ENCODE results near the gene ABHD1.
"Not testable (repeated sequence)": the region's sequence is repeated elsewhere in the genome, so short reads cannot be mapped to it uniquely, and the experiment has no call there.

The ABHD1 gene

DNA sequence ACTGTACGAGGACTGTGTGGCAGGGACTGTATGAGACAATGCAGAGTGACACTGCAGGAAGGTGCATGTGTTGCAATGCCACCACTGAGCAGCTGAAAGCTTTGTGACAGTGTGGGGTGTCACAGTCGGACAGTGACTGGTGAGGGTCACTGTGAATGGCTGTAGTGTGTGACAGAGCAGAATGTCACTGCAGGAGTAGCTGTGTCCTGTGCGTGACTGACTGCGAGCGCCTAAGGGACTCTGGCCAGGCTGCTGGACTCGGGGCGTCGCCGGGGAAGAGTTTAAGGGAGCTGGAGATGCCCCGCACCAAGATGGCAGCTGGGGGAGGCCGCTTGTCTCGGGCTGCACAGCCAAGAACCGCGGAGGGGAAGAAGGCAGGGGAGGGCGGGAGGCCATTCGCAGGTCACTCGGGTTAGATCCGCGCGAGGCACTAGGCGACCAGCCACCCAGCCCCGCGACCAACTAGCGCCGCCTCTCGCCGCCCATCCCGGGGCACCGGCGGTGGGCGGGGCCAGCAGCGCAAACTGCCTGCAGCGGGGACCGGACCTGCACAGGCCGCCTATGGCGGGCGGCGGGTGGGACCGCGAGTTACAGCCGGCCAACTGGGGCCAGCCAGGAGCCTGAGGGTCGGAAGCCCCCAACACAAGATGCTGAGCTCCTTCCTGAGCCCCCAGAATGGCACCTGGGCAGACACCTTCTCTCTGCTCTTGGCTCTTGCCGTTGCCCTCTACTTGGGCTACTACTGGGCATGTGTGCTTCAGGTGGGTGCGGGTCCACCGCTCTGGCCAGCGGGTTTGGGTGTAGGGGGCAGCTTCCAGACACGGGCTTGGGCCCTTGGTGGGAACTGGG, at the start of gene ABHD1:
Gene ABHD1 (plus strand): TSS at position 514 of the 849 bp plus-strand sequence. CDS start 134 bp downstream, at position 648.
- H3K4me1 ChIP-seq (ENCODE audit: control insufficient read depth, insufficient read depth, low read length): peaks cover 10% of the 10 kb centered on the region
- H3K27ac ChIP-seq (ENCODE audit: low read depth, low read length): no peak within 1 kb of the TSS
- peak within 1 kb of the TSS; percentile 45 for H3K9ac ChIP-seq (ENCODE audit: low read length)
- H3K27me3 ChIP-seq (ENCODE audit: control insufficient read depth, insufficient read depth, low read length): peaks cover 61% of the 10 kb centered on the region
- H3K4me3 ChIP-seq (ENCODE audit: low read depth, low read length): peak within 1 kb of the TSS; percentile 70
- H3K9me3 ChIP-seq (ENCODE audit: control insufficient read depth, insufficient read depth, low read depth, low read length): no peaks in the 10 kb centered on the region
- H3K36me3 ChIP-seq (ENCODE audit: control insufficient read depth, insufficient read depth, low read length): no peaks in the 10 kb centered on the region

DNA sequence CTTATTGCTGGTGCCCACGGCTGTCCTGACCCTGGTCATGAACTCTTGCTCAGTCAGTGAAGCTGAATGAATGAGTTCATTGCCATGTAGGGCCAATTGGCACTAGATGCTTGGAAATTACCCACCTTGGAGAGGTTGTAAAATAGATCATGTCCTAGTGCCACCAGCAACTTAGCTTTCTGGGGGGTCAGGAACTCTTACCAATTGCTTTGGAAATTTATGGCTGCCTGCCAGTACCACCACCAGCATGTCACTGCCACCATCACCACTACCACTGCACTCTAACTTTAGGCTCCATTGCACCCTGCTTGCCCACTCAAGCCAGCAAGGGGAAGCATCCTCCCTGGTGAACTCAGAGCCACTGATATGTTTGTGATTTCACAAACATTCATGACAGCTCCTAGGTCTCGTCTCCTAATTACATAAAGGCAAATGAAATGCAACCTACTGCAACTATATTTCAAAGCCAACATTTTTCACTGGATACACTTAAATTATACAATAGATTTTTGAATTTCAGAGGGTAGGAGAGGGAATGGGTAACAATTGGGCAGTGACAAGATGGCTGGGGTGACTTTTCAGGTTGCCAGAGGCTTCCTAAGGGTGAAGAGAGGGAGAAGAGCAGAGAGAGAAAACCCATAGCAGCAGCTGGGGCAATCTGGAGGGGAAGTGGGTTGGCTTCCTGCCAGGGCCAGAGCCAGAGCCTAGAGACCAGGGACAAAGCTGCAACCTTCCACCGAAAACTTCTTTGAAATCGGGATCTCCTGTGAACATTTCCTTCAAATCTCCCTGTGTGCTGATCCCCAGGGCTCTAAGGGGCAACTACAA, 48.7 kb upstream of the ABHD1 start:
- Histone ChIP-seq H3K9ac (ENCODE audit: low read length) (no peak overlapping the region), H3K4me3 (ENCODE audit: low read depth, low read length) (no peak overlapping the region), H3K4me1 (ENCODE audit: control insufficient read depth, insufficient read depth, low read length) (peaks cover 22% of the 10 kb centered on the region), H3K9me3 (ENCODE audit: control insufficient read depth, insufficient read depth, low read depth, low read length) (no peaks in the 10 kb centered on the region), H3K27ac (ENCODE audit: low read depth, low read length) (no peak overlapping the region), H3K36me3 (ENCODE audit: control insufficient read depth, insufficient read depth, low read length) (peaks cover 3% of the 10 kb centered on the region), H3K27me3 (ENCODE audit: control insufficient read depth, insufficient read depth, low read length) (no peaks in the 10 kb centered on the region)

DNA sequence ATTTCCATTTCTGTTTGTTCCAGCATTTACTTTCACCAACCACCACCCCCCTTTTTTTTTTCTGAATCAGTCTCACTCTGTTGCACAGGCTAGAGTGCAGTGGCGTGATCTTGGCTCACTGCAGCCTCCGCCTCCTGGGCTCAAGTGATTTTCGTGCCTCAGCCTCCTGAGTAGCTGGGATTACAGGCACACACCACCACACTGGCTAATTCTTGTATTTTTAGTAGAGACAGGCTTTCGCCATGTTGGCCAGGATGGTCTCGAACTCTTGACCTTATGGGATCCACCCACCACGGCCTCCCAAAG, 48.1 kb upstream of the ABHD1 start:
- H3K9me3 ChIP-seq (ENCODE audit: control insufficient read depth, insufficient read depth, low read depth, low read length); H3K4me3 ChIP-seq (ENCODE audit: low read depth, low read length); H3K36me3 ChIP-seq (ENCODE audit: control insufficient read depth, insufficient read depth, low read length); H3K9ac ChIP-seq (ENCODE audit: low read length); H3K27ac ChIP-seq (ENCODE audit: low read depth, low read length); H3K27me3 ChIP-seq (ENCODE audit: control insufficient read depth, insufficient read depth, low read length): not testable (repeated sequence)
- peaks cover 23% of the 10 kb centered on the region for H3K4me1 ChIP-seq (ENCODE audit: control insufficient read depth, insufficient read depth, low read length)

- Histone ChIP-seq H3K4me3 (ENCODE audit: low read depth, low read length) (no peak overlapping the region), H3K36me3 (ENCODE audit: control insufficient read depth, insufficient read depth, low read length) (no peaks in the 10 kb centered on the region), H3K4me1 (ENCODE audit: control insufficient read depth, insufficient read depth, low read length) (peaks cover 25% of the 10 kb centered on the region), H3K9ac (ENCODE audit: low read length) (no peak overlapping the region), H3K27ac (ENCODE audit: low read depth, low read length) (no peak overlapping the region), H3K27me3 (ENCODE audit: control insufficient read depth, insufficient read depth, low read length) (no peaks in the 10 kb centered on the region), H3K9me3 (ENCODE audit: control insufficient read depth, insufficient read depth, low read depth, low read length) (no peaks in the 10 kb centered on the region)
These were observed 47.3 kb upstream of the ABHD1 start for GRCh38 chr2:27076323-27076722.

- peaks cover 29% of the 10 kb centered on the region for H3K4me1 ChIP-seq (ENCODE audit: control insufficient read depth, insufficient read depth, low read length)
- no peaks in the 10 kb centered on the region for H3K36me3 ChIP-seq (ENCODE audit: control insufficient read depth, insufficient read depth, low read length)
- H3K27ac ChIP-seq (ENCODE audit: low read depth, low read length): no peak overlapping the region
- no peaks in the 10 kb centered on the region for H3K27me3 ChIP-seq (ENCODE audit: control insufficient read depth, insufficient read depth, low read length)
- H3K9ac ChIP-seq (ENCODE audit: low read length): no peak overlapping the region
- no peaks in the 10 kb centered on the region for H3K9me3 ChIP-seq (ENCODE audit: control insufficient read depth, insufficient read depth, low read depth, low read length)
- no peak overlapping the region for H3K4me3 ChIP-seq (ENCODE audit: low read depth, low read length)
These were observed 46.4 kb upstream of the ABHD1 start for GRCh38 chr2:27077231-27077630.

DNA sequence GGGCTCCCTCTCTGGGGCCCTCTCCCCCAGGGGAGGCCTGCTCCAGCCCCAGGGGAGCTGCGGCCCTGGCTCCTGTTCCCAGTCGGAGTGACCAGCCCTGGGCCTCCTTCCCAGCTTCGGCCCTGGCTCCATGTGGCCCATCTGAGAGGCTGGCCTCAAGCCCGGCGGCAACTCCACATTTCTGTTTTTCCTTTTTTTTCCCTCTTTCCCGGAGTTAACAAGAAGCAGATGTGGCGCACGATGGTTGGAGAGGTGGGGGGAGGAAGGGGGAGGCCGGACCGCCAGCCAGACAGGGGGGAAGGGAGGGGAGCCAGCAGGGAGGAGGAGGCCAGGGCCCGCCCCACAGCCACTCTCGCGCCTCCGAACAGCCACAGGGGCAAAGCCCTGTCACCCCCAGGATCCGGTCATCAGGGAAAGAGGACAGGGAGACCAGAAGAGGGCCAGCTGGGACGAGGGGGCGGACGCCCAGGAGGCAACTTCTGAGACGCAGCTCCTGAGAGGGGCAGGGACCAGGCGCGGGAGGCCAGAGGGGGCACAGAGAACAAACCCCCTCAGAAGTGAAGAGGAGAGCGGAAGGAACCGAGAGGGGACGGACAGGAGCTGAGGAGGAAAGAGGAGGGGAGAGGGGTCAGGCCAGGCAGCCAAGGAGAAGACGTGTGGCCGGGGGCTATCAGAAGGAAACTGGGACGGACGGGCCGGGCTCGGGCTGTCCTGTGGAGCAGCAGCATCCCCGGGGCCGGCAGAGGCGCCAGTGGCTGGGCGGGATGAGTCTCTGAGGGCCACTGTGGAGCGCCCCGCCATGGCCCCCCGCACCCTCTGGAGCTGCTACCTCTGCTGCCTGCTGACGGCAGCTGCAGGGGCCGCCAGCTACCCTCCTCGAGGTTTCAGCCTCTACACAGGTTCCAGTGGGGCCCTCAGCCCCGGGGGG, 45.1 kb upstream of the ABHD1 start, which contains the start of gene EMILIN1:
Gene EMILIN1 (plus strand): TSS at position 349 of the 928 bp plus-strand sequence. CDS start 451 bp downstream, at position 800.
- no peak within 1 kb of the TSS for H3K27ac ChIP-seq (ENCODE audit: low read depth, low read length)

DNA sequence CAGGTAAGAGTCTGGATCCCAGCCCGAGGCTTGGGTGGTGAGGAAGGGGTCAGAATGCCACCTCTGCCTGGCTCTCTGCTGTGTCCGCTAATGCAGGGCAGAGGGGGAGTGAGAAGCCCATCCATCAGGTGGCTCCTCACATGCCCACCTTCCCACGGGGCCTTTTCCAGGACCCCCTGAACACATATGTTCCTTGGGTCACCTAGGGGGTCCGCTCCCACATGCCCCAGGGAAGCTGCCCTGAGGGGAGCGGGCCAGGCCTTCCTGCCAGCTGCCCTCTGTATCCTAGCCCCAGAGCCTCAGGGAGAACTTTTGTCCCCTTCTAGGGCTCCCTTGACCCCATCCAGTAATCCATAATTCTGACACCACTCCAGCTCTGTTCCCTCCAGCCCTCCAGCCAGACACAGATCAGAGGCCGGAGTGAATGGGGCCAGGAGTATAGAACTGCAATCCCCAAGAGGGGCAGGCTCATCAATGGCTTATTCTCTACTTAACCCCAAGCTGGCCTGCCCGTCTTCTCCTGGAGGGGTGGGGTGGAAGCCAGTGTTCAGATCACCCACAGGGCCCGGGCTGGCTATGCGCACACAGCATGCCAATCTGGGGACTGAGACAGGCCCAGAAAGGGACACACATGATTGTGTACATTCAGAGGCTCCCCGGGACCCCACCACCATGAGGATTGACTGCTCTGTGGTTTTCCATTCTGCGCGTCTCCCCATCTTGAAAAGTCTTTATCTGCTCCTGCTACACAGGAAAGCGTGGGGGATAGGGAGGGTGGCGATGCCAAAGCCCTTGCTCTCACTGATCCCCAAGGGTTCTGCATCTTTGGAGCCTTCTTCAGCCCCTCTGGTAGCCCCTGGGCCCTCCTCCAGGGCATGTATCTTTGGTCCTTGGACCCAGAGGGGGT, 44.1 kb upstream of the ABHD1 start:
- Histone ChIP-seq H3K4me3 (ENCODE audit: low read depth, low read length) (no peak overlapping the region), H3K27ac (ENCODE audit: low read depth, low read length) (no peak overlapping the region), H3K9me3 (ENCODE audit: control insufficient read depth, insufficient read depth, low read depth, low read length) (no peaks in the 10 kb centered on the region), H3K4me1 (ENCODE audit: control insufficient read depth, insufficient read depth, low read length) (peaks cover 21% of the 10 kb centered on the region), H3K36me3 (ENCODE audit: control insufficient read depth, insufficient read depth, low read length) (no peaks in the 10 kb centered on the region), H3K9ac (ENCODE audit: low read length) (no peak overlapping the region), H3K27me3 (ENCODE audit: control insufficient read depth, insufficient read depth, low read length) (no peaks in the 10 kb centered on the region)

More for the DNA sequence above, 45.1 kb upstream of the ABHD1 start, which contains the start of gene EMILIN1:
- no peaks in the 10 kb centered on the region for H3K9me3 ChIP-seq (ENCODE audit: control insufficient read depth, insufficient read depth, low read depth, low read length)
- H3K4me1 ChIP-seq (ENCODE audit: control insufficient read depth, insufficient read depth, low read length): peaks cover 21% of the 10 kb centered on the region
- H3K36me3 ChIP-seq (ENCODE audit: control insufficient read depth, insufficient read depth, low read length): no peaks in the 10 kb centered on the region
- peak within 1 kb of the TSS; percentile 48 for H3K9ac ChIP-seq (ENCODE audit: low read length)
- H3K27me3 ChIP-seq (ENCODE audit: control insufficient read depth, insufficient read depth, low read length): no peaks in the 10 kb centered on the region
- H3K4me3 ChIP-seq (ENCODE audit: low read depth, low read length): 0 out of 2 replicates have a peak within 1 kb of the TSS, but pooled peaks have one; percentile 30

GRCh38 chr2:27080140-27080469, 43.5 kb upstream of the ABHD1 start:
- Histone ChIP-seq H3K36me3 (ENCODE audit: control insufficient read depth, insufficient read depth, low read length) (no peaks in the 10 kb centered on the region), H3K4me1 (ENCODE audit: control insufficient read depth, insufficient read depth, low read length) (peaks cover 21% of the 10 kb centered on the region), H3K27ac (ENCODE audit: low read depth, low read length) (no peak overlapping the region), H3K4me3 (ENCODE audit: low read depth, low read length) (no peak overlapping the region), H3K9ac (ENCODE audit: low read length) (no peak overlapping the region), H3K9me3 (ENCODE audit: control insufficient read depth, insufficient read depth, low read depth, low read length) (no peaks in the 10 kb centered on the region), H3K27me3 (ENCODE audit: control insufficient read depth, insufficient read depth, low read length) (no peaks in the 10 kb centered on the region)

DNA sequence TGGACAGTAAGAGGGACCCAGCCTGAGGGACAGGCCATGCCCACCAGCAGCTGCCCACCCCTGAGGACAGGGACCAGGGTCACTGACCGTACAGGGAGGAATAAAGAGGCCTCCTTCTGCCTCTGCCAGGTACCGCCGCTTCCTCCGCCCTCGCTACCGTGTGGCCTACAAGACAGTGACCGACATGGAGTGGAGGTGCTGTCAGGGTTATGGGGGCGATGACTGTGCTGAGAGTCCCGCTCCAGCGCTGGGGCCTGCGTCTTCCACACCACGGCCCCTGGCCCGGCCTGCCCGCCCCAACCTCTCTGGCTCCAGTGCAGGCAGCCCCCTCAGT, 43.0 kb upstream of the ABHD1 start:
- Histone ChIP-seq H3K9me3 (ENCODE audit: control insufficient read depth, insufficient read depth, low read depth, low read length) (no peaks in the 10 kb centered on the region), H3K4me3 (ENCODE audit: low read depth, low read length) (no peak overlapping the region), H3K9ac (ENCODE audit: low read length) (no peak overlapping the region), H3K36me3 (ENCODE audit: control insufficient read depth, insufficient read depth, low read length) (no peaks in the 10 kb centered on the region), H3K27ac (ENCODE audit: low read depth, low read length) (no peak overlapping the region), H3K4me1 (ENCODE audit: control insufficient read depth, insufficient read depth, low read length) (peaks cover 25% of the 10 kb centered on the region), H3K27me3 (ENCODE audit: control insufficient read depth, insufficient read depth, low read length) (no peaks in the 10 kb centered on the region)
